HepG2 (cell line): ENCODE results near the gene CNTD1. TPM values are rescaled to one million over a fixed set of nuclear protein-coding genes. Genes with fewer than 3 reads are reported as not detected.

Experiments used
- ARNT ChIP-seq: fragments of 450-650 bp; IDR thresholded peaks from 2 replicates; pipeline ENCODE4 v1.6.1; 2017
- EP300 ChIP-seq, 3 experiments: sonication (generic) in 1 of 3; formaldehyde crosslinking in 1 of 3; IDR thresholded peaks; 2 replicates each; pipeline versions ENCODE4 v1.5.1 to v1.6.1; 2011 to 2020; ENCODE audit warnings: low read depth in 2 of 3, low read length in 2 of 3, borderline replicate concordance in 1 of 3, improper control_type of control experiment in 1 of 3, mild to moderate bottlenecking in 1 of 3, missing genetic modification reagents in 1 of 3, moderate library complexity in 1 of 3
- GABPB1 ChIP-seq: IDR thresholded peaks from 2 replicates; pipeline ENCODE4 v1.6.1; 2016; ENCODE audit warnings: mild to moderate bottlenecking, missing genetic modification reagents, moderate library complexity, missing compliant biosample characterization
- HIVEP1 ChIP-seq: sonication (generic); formaldehyde crosslinking; IDR thresholded peaks from 2 replicates; pipeline ENCODE4 v1.4.0; 2020; ENCODE audit warnings: mild to moderate bottlenecking, missing genetic modification reagents
- HOXA3 ChIP-seq: sonication (generic); formaldehyde crosslinking; IDR thresholded peaks from 2 replicates; pipeline ENCODE4 v1.5.0; 2020; ENCODE audit warnings: missing genetic modification reagents
- HOXA5 ChIP-seq: sonication (generic); formaldehyde crosslinking; IDR thresholded peaks from 2 replicates; pipeline ENCODE4 v1.4.0; 2020; ENCODE audit warnings: missing genetic modification reagents
- HOXA9 ChIP-seq: sonication (generic); formaldehyde crosslinking; IDR thresholded peaks from 2 replicates; pipeline ENCODE4 v1.8.1; 2022; ENCODE audit warnings: missing genetic modification reagents, mild to moderate bottlenecking, moderate library complexity, borderline replicate concordance
- KDM6A ChIP-seq: IDR thresholded peaks from 2 replicates; pipeline ENCODE4 v1.6.1; 2016; ENCODE audit warnings: low read depth
- PHF20 ChIP-seq: sonication (generic); formaldehyde crosslinking; IDR thresholded peaks from 2 replicates; pipeline ENCODE4 v1.5.0; 2020; ENCODE audit warnings: mild to moderate bottlenecking, missing genetic modification reagents
- SMYD3 ChIP-seq: sonication (generic); formaldehyde crosslinking; IDR thresholded peaks from 2 replicates; pipeline ENCODE4 v1.8.1; 2023; ENCODE audit warnings: mild to moderate bottlenecking, missing genetic modification reagents
- SOX13 ChIP-seq, 3 experiments: fragments of 450-650 bp in 1 of 3; sonication (generic) in 1 of 3; formaldehyde crosslinking in 1 of 3; IDR thresholded peaks in 2 of 3; conservative IDR thresholded peaks in 1 of 3; 2 replicates each; pipeline versions ENCODE4 v1.5.0 to v1.6.1; 2016 to 2020; ENCODE audit warnings: antibody characterized with exemption in 1 of 3, mild to moderate bottlenecking in 1 of 3, missing compliant biosample characterization in 1 of 3, missing genetic modification reagents in 1 of 3, moderate library complexity in 1 of 3
- ZNF256 ChIP-seq: sonication (generic); formaldehyde crosslinking; conservative IDR thresholded peaks from 2 replicates; pipeline ENCODE4 v1.4.0; 2020; ENCODE audit warnings: missing genetic modification reagents
- ZNF30 ChIP-seq: sonication (generic); formaldehyde crosslinking; IDR thresholded peaks from 2 replicates; pipeline ENCODE4 v1.5.0; 2020; ENCODE audit warnings: mild to moderate bottlenecking, missing genetic modification reagents
- ZNF34 ChIP-seq: sonication (generic); formaldehyde crosslinking; IDR thresholded peaks from 2 replicates; pipeline ENCODE4 v1.4.0; 2020; ENCODE audit warnings: mild to moderate bottlenecking, missing genetic modification reagents, borderline replicate concordance
- ZNF775 ChIP-seq: sonication (generic); formaldehyde crosslinking; IDR thresholded peaks from 2 replicates; pipeline ENCODE4 v1.4.0; 2020; ENCODE audit warnings: missing genetic modification reagents, mild to moderate bottlenecking, moderate library complexity, borderline replicate concordance
- polyA plus RNA-seq, 8 experiments: library from polyadenylated mRNA; depleted of rRNA in 3 of 8; stranded (reverse) in 7 of 8; unstranded in 1 of 8; fragments of >200 nt; fragmentation: Illumina TruSeq in 4 of 8; extraction: Trizol in 4 of 8; gene quantifications; 2 replicates each; pipeline versions ENCODE4 v1.2.1 to v1.2.3, GENCODE V29; 2011 to 2016; ENCODE audit warnings: low read depth in 4 of 8, missing spikeins in 1 of 8, mixed read lengths in 1 of 8; ENCODE audit not compliant: insufficient read depth in 1 of 8
- total RNA-seq, 5 experiments: library from RNA; depleted of rRNA; stranded (reverse); fragments of >200 nt; fragmentation: Illumina TruSeq; extraction: Trizol; gene quantifications; 2 replicates each; pipeline ENCODE4 v1.2.3, GENCODE V29; 2016; ENCODE audit warnings: low read depth in 1 of 5
- TF ChIP-seq, protein P1 (sequence below): sonication (generic); formaldehyde crosslinking; IDR thresholded peaks from 2 replicates; pipeline ENCODE4 v1.5.0; 2020; ENCODE audit warnings: mild to moderate bottlenecking, missing genetic modification reagents
- TF ChIP-seq, protein P2 (sequence below): IDR thresholded peaks from 2 replicates; pipeline ENCODE4 v1.6.1; 2018; ENCODE audit warnings: missing genetic modification reagents, mild to moderate bottlenecking, missing compliant biosample characterization
- TF ChIP-seq, protein P3 (sequence below), 2 experiments: sonication (generic) in 1 of 2; formaldehyde crosslinking in 1 of 2; IDR thresholded peaks; 2 replicates each; pipeline versions ENCODE4 v1.6.1 to v1.9.0; 2014 to 2022; ENCODE audit warnings: antibody characterized with exemption in 1 of 2, borderline replicate concordance in 1 of 2, inconsistent platforms in 1 of 2, low read depth in 1 of 2, missing genetic modification reagents in 1 of 2

The CNTD1 gene
- total and polyA plus RNA-seq, 2 of the 13 experiments (the other 11 are each of a cell fraction or from before 2014, with no cell fraction given): 0.11 to 0.15 TPM

DNA sequence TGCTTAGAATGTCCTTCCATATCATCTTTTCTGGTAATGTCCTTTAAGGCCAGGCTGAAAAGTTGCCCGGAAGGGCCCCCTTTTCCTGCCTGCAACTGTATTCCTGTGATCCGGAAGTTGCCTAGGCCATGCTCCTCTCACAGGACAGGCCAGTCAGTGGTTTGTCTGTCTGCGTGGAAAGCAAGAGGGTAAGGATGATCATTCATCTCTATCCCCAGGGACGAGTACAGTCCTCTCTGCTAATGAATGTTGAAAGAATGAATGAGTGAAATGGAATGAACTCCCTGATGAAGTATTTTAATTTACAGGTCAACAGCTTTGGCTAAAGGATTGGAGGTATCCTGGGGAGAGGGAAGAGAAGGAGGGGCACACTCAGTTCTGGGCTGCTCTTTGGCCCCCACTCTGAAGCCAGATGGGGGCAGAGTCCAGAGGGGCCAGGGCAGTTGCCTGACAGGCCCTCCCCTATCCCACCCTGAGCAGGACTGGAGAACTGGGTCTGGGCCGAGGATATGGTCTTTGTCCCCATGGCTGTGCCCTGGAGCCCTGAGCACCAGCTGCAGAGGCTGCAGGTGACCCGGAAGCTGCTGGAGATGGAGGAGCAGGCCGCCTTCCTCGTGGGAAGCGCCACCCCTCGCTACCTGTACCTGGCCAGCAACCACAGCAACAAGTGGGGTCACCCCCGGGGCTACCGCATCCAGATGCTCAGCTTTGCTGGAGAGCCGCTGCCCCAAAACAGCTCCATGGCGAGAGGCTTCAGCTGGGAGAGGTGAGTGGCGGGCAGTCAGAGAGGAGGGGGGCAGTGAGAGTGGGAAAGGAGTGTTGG is 55.5 kb downstream of the CNTD1 start (continued):
- TF ChIP-seq ZNF256 (CRISPR knock-in tag) (no peak), GABPB1 (CRISPR knock-in tag) (peak; percentile 81), SOX13 (IDR thresholded peaks at IDR 0.05) (no peak), SOX13 (CRISPR knock-in tag; conservative IDR thresholded peaks at IDR 0.05 in 1 of 2, IDR thresholded peaks at IDR 0.05 in 1 of 2) (peak in 1 of 2 experiments; percentile 57; a peak in 1 of 4 replicates), ZNF775 (CRISPR knock-in tag) (0 out of 2 replicates have a peak, but pooled peaks have one; percentile 72), PHF20 (CRISPR knock-in tag) (peak; percentile 65; the same call in 1 of the 2 replicates), ZNF34 (CRISPR knock-in tag) (0 out of 2 replicates have a peak, but pooled peaks have one; percentile 82), EP300 (IDR thresholded peaks at IDR 0.05; ENCODE audit: low read depth in 2 of 2, low read length in 2 of 2) (peak; percentile 39 to 54; a peak in 3 of 4 replicates), EP300 (CRISPR knock-in tag; IDR thresholded peaks at IDR 0.05; ENCODE audit: borderline replicate concordance) (no peak), HIVEP1 (CRISPR knock-in tag) (no peak), KDM6A (CRISPR knock-in tag) (peak; percentile 76; the same call in 1 of the 2 replicates), ZNF30 (CRISPR knock-in tag) (0 out of 2 replicates have a peak, but pooled peaks have one; percentile 57), HOXA9 (CRISPR knock-in tag) (no peak), HOXA5 (CRISPR knock-in tag) (peak; percentile 59; the same call in 1 of the 2 replicates), SMYD3 (no peak), ARNT (no peak), HOXA3 (peak; percentile 69)
- TF ChIP-seq, protein P1, sequence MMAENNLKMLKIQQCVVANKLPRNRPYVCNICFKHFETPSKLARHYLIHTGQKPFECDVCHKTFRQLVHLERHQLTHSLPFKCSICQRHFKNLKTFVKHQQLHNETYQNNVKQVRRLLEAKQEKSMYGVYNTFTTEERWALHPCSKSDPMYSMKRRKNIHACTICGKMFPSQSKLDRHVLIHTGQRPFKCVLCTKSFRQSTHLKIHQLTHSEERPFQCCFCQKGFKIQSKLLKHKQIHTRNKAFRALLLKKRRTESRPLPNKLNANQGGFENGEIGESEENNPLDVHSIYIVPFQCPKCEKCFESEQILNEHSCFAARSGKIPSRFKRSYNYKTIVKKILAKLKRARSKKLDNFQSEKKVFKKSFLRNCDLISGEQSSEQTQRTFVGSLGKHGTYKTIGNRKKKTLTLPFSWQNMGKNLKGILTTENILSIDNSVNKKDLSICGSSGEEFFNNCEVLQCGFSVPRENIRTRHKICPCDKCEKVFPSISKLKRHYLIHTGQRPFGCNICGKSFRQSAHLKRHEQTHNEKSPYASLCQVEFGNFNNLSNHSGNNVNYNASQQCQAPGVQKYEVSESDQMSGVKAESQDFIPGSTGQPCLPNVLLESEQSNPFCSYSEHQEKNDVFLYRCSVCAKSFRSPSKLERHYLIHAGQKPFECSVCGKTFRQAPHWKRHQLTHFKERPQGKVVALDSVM (CRISPR knock-in tag): peak; percentile 28; the same call in 1 of the 2 replicates
- TF ChIP-seq, protein P2, sequence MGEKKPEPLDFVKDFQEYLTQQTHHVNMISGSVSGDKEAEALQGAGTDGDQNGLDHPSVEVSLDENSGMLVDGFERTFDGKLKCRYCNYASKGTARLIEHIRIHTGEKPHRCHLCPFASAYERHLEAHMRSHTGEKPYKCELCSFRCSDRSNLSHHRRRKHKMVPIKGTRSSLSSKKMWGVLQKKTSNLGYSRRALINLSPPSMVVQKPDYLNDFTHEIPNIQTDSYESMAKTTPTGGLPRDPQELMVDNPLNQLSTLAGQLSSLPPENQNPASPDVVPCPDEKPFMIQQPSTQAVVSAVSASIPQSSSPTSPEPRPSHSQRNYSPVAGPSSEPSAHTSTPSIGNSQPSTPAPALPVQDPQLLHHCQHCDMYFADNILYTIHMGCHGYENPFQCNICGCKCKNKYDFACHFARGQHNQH: peak; percentile 65
- TF ChIP-seq, protein P3, sequence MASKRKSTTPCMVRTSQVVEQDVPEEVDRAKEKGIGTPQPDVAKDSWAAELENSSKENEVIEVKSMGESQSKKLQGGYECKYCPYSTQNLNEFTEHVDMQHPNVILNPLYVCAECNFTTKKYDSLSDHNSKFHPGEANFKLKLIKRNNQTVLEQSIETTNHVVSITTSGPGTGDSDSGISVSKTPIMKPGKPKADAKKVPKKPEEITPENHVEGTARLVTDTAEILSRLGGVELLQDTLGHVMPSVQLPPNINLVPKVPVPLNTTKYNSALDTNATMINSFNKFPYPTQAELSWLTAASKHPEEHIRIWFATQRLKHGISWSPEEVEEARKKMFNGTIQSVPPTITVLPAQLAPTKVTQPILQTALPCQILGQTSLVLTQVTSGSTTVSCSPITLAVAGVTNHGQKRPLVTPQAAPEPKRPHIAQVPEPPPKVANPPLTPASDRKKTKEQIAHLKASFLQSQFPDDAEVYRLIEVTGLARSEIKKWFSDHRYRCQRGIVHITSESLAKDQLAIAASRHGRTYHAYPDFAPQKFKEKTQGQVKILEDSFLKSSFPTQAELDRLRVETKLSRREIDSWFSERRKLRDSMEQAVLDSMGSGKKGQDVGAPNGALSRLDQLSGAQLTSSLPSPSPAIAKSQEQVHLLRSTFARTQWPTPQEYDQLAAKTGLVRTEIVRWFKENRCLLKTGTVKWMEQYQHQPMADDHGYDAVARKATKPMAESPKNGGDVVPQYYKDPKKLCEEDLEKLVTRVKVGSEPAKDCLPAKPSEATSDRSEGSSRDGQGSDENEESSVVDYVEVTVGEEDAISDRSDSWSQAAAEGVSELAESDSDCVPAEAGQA (IDR thresholded peaks at IDR 0.05; ENCODE audit: low read depth): no peak
- TF ChIP-seq, protein P3 (CRISPR knock-in tag; IDR thresholded peaks at IDR 0.05; ENCODE audit: borderline replicate concordance): no peak
